K562 (cell line): ENCODE data around the gene LTA. TPM values are rescaled to one million over a fixed set of nuclear protein-coding genes. Genes with fewer than 3 reads are reported as not detected.
A peak's percentile ranks its signal among the peaks of the same experiment; 100 is the strongest.

Experiments used
- CBX1 ChIP-seq: sonication (generic); IDR thresholded peaks from 2 replicates; pipeline ENCODE4 v1.6.1; 2016; ENCODE audit warnings: antibody characterized with exemption, low read depth, mild to moderate bottlenecking
- CHCHD3 ChIP-seq: fragments of 250-450 bp; sonication (Bioruptor Pico); IDR thresholded peaks from 2 replicates; pipeline ENCODE4 v2.1.2; 2022; ENCODE audit warnings: mild to moderate bottlenecking
- ETS2 ChIP-seq: IDR thresholded peaks from 2 replicates; pipeline ENCODE4 v1.6.1; 2016; ENCODE audit warnings: borderline replicate concordance, missing genetic modification characterization, mild to moderate bottlenecking, moderate library complexity, missing compliant biosample characterization; ENCODE audit not compliant: poor library complexity, severe bottlenecking
- KDM4B ChIP-seq, 2 experiments: fragments of 450-650 bp in 1 of 2; sonication (generic) in 1 of 2; IDR thresholded peaks; 2 replicates each; pipeline ENCODE4 v1.6.1; 2016 to 2017; ENCODE audit warnings: borderline replicate concordance in 2 of 2, antibody characterized with exemption in 1 of 2, low read depth in 1 of 2, mild to moderate bottlenecking in 1 of 2
- PRPF4 ChIP-seq: fragments of 200-400 bp; formaldehyde crosslinking; IDR thresholded peaks from one replicate; pipeline ENCODE4 v1.6.1; 2017; ENCODE audit warnings: low read length, low read depth, mild to moderate bottlenecking; ENCODE audit not compliant: insufficient read depth, poor library complexity, severe bottlenecking
- PTBP1 ChIP-seq: fragments of 200-400 bp; formaldehyde crosslinking; IDR thresholded peaks from 2 replicates; pipeline ENCODE4 v1.6.1; 2017; ENCODE audit warnings: low read depth, low read length
- RBFOX2 ChIP-seq: fragments of 200-400 bp; formaldehyde crosslinking; IDR thresholded peaks from 2 replicates; pipeline ENCODE4 v1.6.1; 2017; ENCODE audit warnings: low read depth, mild to moderate bottlenecking, low read length, moderate library complexity
- STAT5B ChIP-seq: fragments of 250-450 bp; sonication (Bioruptor Pico); IDR thresholded peaks from 2 replicates; pipeline ENCODE4 v1.8.0; 2021; ENCODE audit warnings: mild to moderate bottlenecking, inconsistent platforms
- ZBTB1 ChIP-seq: sonication (generic); formaldehyde crosslinking; IDR thresholded peaks from 2 replicates; pipeline ENCODE4 v1.8.1; 2023; ENCODE audit warnings: missing genetic modification reagents, low read depth, mild to moderate bottlenecking, borderline replicate concordance
- ZFPM2 ChIP-seq: fragments of 250-450 bp; sonication (Bioruptor Pico); IDR thresholded peaks from 2 replicates; pipeline ENCODE4 v1.5.1; 2022; ENCODE audit warnings: mild to moderate bottlenecking
- ZNF384 ChIP-seq: IDR thresholded peaks from 2 replicates; pipeline ENCODE4 v1.6.1; 2012; ENCODE audit warnings: low read depth, low read length, improper control_type of control experiment
- ZNF444 ChIP-seq: fragments of 250-450 bp; sonication (Bioruptor Pico); IDR thresholded peaks from 2 replicates; pipeline ENCODE4 v1.4.0; 2020; ENCODE audit warnings: mild to moderate bottlenecking, moderate library complexity
- ZZZ3 ChIP-seq: fragments of 450-650 bp; IDR thresholded peaks from 2 replicates; pipeline ENCODE4 v1.6.1; 2016; ENCODE audit warnings: antibody characterized with exemption, mild to moderate bottlenecking, moderate library complexity
- polyA plus RNA-seq, 8 experiments: library from polyadenylated mRNA; depleted of rRNA in 4 of 8; stranded (reverse) in 5 of 8; unstranded in 3 of 8; fragments of >200 nt; fragmentation: Nextera tagmentation in 2 of 8; fragmentation: Illumina TruSeq in 1 of 8; extraction: Ambion mirVana in 2 of 8; extraction: Trizol in 1 of 8; gene quantifications; 2 replicates each; pipeline versions ENCODE4 v1.2.1 to v1.2.3, GENCODE V29; 2011 to 2014; ENCODE audit warnings: inconsistent platforms in 1 of 8, missing spikeins in 1 of 8
- total RNA-seq, 7 experiments: library from RNA; depleted of rRNA in 6 of 7; stranded (reverse); fragments of >200 nt in 6 of 7; fragmentation: Illumina TruSeq in 2 of 7; extraction: Trizol in 2 of 7; gene quantifications; 2 replicates each; pipeline versions ENCODE4 v1.2.1 to v1.2.3, GENCODE V29; 2011 to 2021; ENCODE audit warnings: low replicate concordance in 1 of 7
- TF ChIP-seq, protein P1 (sequence below): fragments of 450-650 bp; IDR thresholded peaks from 2 replicates; pipeline ENCODE4 v1.6.1; 2016; ENCODE audit warnings: antibody characterized with exemption
- TF ChIP-seq, protein P2 (sequence below), 3 experiments: fragments of 200-800 bp in 1 of 3; fragments of 250-450 bp in 1 of 3; fragments of 450-650 bp in 1 of 3; sonication (Bioruptor Pico) in 1 of 3; sonication (Bioruptor generic) in 1 of 3; formaldehyde crosslinking in 1 of 3; IDR thresholded peaks; 2 replicates each; pipeline versions ENCODE4 v1.6.1 to v1.8.0; 2016 to 2022; ENCODE audit warnings: mild to moderate bottlenecking in 2 of 3, missing genetic modification characterization in 2 of 3, missing compliant biosample characterization in 1 of 3, moderate library complexity in 1 of 3
- TF ChIP-seq, protein P3 (sequence below): fragments of 450-650 bp; IDR thresholded peaks from 2 replicates; pipeline ENCODE4 v1.6.1; 2017; ENCODE audit warnings: antibody characterized with exemption
- TF ChIP-seq, protein P4 (sequence below): fragments of 250-450 bp; sonication (Bioruptor Pico); IDR thresholded peaks from 2 replicates; pipeline ENCODE4 v1.4.0; 2020; ENCODE audit warnings: mild to moderate bottlenecking, moderate library complexity

The LTA gene
- total and polyA plus RNA-seq, 9 of the 15 experiments (the other 6 are each of a cell fraction or from before 2014, with no cell fraction given): 0.80 TPM; not detected in 8

DNA sequence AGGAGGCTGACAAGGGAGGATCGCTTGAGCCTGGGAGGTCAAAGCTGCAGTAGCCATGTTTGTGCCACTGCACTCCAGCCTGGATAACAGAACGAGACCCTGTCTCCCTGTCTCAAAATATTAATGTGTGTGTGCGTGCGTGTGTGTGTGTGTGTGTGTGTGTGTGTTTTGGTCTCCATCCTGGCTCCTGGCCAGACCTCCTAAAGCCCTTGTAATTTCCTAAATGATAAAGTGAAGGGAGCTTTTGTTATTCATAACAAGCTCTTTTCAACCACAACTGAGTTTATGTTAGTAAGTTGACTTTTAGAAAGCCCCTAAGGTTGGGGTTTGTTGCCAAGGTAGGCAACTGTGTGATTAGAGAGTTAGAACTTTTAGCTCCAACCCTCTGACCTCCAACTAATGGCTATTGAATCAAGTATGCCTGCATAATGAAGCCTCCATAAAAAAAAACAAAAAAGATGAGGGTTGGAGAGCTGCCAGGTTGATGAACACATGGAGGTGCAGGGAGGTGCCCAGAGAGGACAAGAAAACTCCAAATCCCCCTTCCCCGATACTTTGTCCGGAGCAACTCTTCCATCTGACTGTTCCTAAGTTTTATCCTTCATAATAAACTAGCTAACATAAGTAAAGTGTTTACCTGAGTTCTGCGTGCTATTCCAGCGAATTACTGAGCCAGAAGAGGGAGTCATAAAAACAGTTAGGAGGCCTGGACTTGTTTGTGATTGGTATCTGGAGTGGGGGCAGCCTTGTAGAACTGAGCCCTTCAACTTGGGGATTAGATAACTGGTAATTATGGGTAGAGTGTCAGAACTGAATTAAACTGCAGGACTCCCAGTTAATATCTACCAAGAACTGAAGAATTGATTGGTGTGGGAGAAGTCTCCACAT is 37.7 kb downstream of the LTA start (continued):
- TF ChIP-seq, protein P1, sequence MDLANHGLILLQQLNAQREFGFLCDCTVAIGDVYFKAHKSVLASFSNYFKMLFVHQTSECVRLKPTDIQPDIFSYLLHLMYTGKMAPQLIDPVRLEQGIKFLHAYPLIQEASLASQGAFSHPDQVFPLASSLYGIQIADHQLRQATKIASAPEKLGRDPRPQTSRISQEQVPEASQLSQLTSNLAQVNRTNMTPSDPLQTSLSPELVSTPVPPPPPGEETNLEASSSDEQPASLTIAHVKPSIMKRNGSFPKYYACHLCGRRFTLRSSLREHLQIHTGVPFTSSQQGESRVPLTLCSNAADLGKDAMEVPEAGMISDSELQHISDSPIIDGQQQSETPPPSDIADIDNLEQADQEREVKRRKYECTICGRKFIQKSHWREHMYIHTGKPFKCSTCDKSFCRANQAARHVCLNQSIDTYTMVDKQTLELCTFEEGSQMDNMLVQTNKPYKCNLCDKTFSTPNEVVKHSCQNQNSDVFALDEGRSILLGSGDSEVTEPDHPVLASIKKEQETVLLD: no peak
- no peak for TF ChIP-seq STAT5B (CRISPR knock-in tag)
- no peak for TF ChIP-seq KDM4B (IDR thresholded peaks at IDR 0.05; ENCODE audit: borderline replicate concordance in 2 of 2, low read depth in 1 of 2)
- no peak for TF ChIP-seq CBX1
- TF ChIP-seq, protein P2, sequence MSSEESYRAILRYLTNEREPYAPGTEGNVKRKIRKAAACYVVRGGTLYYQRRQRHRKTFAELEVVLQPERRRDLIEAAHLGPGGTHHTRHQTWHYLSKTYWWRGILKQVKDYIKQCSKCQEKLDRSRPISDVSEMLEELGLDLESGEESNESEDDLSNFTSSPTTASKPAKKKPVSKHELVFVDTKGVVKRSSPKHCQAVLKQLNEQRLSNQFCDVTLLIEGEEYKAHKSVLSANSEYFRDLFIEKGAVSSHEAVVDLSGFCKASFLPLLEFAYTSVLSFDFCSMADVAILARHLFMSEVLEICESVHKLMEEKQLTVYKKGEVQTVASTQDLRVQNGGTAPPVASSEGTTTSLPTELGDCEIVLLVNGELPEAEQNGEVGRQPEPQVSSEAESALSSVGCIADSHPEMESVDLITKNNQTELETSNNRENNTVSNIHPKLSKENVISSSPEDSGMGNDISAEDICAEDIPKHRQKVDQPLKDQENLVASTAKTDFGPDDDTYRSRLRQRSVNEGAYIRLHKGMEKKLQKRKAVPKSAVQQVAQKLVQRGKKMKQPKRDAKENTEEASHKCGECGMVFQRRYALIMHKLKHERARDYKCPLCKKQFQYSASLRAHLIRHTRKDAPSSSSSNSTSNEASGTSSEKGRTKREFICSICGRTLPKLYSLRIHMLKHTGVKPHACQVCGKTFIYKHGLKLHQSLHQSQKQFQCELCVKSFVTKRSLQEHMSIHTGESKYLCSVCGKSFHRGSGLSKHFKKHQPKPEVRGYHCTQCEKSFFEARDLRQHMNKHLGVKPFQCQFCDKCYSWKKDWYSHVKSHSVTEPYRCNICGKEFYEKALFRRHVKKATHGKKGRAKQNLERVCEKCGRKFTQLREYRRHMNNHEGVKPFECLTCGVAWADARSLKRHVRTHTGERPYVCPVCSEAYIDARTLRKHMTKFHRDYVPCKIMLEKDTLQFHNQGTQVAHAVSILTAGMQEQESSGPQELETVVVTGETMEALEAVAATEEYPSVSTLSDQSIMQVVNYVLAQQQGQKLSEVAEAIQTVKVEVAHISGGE (CRISPR knock-in tag; IDR thresholded peaks at IDR 0.05): 0 out of 6 replicates have a peak, but pooled peaks of 1 of the 3 experiments have one; percentile 37
- TF ChIP-seq, protein P3, sequence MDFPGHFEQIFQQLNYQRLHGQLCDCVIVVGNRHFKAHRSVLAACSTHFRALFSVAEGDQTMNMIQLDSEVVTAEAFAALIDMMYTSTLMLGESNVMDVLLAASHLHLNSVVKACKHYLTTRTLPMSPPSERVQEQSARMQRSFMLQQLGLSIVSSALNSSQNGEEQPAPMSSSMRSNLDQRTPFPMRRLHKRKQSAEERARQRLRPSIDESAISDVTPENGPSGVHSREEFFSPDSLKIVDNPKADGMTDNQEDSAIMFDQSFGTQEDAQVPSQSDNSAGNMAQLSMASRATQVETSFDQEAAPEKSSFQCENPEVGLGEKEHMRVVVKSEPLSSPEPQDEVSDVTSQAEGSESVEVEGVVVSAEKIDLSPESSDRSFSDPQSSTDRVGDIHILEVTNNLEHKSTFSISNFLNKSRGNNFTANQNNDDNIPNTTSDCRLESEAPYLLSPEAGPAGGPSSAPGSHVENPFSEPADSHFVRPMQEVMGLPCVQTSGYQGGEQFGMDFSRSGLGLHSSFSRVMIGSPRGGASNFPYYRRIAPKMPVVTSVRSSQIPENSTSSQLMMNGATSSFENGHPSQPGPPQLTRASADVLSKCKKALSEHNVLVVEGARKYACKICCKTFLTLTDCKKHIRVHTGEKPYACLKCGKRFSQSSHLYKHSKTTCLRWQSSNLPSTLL: no peak
- no peak for TF ChIP-seq RBFOX2
- no peak for TF ChIP-seq ZNF444 (CRISPR knock-in tag)
- no peak for TF ChIP-seq ZZZ3
- no peak for TF ChIP-seq ZFPM2 (CRISPR knock-in tag)
- TF ChIP-seq ZBTB1 (CRISPR knock-in tag): no peak
- TF ChIP-seq, protein P4, sequence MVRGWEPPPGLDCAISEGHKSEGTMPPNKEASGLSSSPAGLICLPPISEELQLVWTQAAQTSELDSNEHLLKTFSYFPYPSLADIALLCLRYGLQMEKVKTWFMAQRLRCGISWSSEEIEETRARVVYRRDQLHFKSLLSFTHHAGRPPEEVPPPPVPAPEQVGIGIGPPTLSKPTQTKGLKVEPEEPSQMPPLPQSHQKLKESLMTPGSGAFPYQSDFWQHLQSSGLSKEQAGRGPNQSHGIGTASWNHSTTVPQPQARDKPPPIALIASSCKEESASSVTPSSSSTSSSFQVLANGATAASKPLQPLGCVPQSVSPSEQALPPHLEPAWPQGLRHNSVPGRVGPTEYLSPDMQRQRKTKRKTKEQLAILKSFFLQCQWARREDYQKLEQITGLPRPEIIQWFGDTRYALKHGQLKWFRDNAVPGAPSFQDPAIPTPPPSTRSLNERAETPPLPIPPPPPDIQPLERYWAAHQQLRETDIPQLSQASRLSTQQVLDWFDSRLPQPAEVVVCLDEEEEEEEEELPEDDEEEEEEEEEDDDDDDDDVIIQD: no peak
- no peak for TF ChIP-seq PTBP1
- TF ChIP-seq ZNF384: peak; percentile 57
- TF ChIP-seq PRPF4: no peak
- TF ChIP-seq ETS2 (tag): no peak
- TF ChIP-seq CHCHD3 (CRISPR knock-in tag): no peak
